Measurements from ENCODE around the gene ZNF319.

The ZNF319 gene

GRCh38 chr16:58025351-58026138 lies 25.1 kb upstream of the ZNF319 start, which contains the start of gene MMP15:
MMP15 (plus strand) TSS chr16:58025754; CDS start chr16:58026351, 597 bp downstream.
- in situ Hi-C loops (cut with HindIII; ENCODE audit: low pct_ligation_motif_present, low sequenced_read_pairs), result no loop called here
- H3K27ac ChIP-seq, result no peak within 1 kb of the TSS
- no peak for TF ChIP-seq CTCF (IDR thresholded peaks at IDR 0.05; ENCODE audit: low read depth, low read length, missing control alignments)
- H3K4me3 ChIP-seq (ENCODE audit: low read depth, low read length), result peak within 1 kb of the TSS; percentile 52
- no peaks in the 10 kb centered on the region for H3K36me3 ChIP-seq (replicated peaks)
- peaks cover 12% of the 10 kb centered on the region for H3K27me3 ChIP-seq (replicated peaks)
- DNase-seq, result peak; percentile 28

GRCh38 chr16:58024486-58025350 lies 24.2 kb upstream of the ZNF319 start:
- Histone ChIP-seq H3K27ac (no peak overlapping the region), H3K36me3 (replicated peaks) (peaks cover 3% of the 10 kb centered on the region), H3K27me3 (replicated peaks) (peaks cover 12% of the 10 kb centered on the region), H3K4me3 (ENCODE audit: low read depth, low read length) (peak overlapping the region; percentile 52)
- in situ Hi-C loops (cut with HindIII; ENCODE audit: low pct_ligation_motif_present, low sequenced_read_pairs), result no loop called here
- DNase-seq, result no peak
- no peak for TF ChIP-seq CTCF (IDR thresholded peaks at IDR 0.05; ENCODE audit: low read depth, low read length, missing control alignments)

- peak; percentile 29 for DNase-seq
- TF ChIP-seq CTCF (IDR thresholded peaks at IDR 0.05; ENCODE audit: low read depth, low read length, missing control alignments), result no peak
- in situ Hi-C loops (cut with HindIII; ENCODE audit: low pct_ligation_motif_present, low sequenced_read_pairs), result no loop called here
- peaks cover 6% of the 10 kb centered on the region for H3K36me3 ChIP-seq (replicated peaks)
- no peak overlapping the region for H3K27ac ChIP-seq
- H3K27me3 ChIP-seq (replicated peaks), result peaks cover 12% of the 10 kb centered on the region
- H3K4me3 ChIP-seq (ENCODE audit: low read depth, low read length), result no peak overlapping the region
These were observed 22.3 kb upstream of the ZNF319 start for GRCh38 chr16:58022601-58023371.

- DNase-seq, result peak; percentile 41
- H3K36me3 ChIP-seq (replicated peaks), result peaks cover 6% of the 10 kb centered on the region
- no peak overlapping the region for H3K4me3 ChIP-seq (ENCODE audit: low read depth, low read length)
- no peak overlapping the region for H3K27ac ChIP-seq
- no peak for TF ChIP-seq CTCF (IDR thresholded peaks at IDR 0.05; ENCODE audit: low read depth, low read length, missing control alignments)
- H3K27me3 ChIP-seq (replicated peaks), result peaks cover 6% of the 10 kb centered on the region
- in situ Hi-C loops (cut with HindIII; ENCODE audit: low pct_ligation_motif_present, low sequenced_read_pairs), result no loop called here
These were observed 21.4 kb upstream of the ZNF319 start for GRCh38 chr16:58021661-58022551.

Measured in brain microvascular endothelial cell (primary cell).